A549 (cell line): ENCODE measurements around the gene HS6ST2.

ENCODE experiments used
- POLR2A ChIP-seq: IDR thresholded peaks from 2 replicates; pipeline ENCODE4 v1.6.1; 2012; ENCODE audit warnings: mild to moderate bottlenecking, low read length
- TF ChIP-seq, protein P1 (sequence below): fragments of >200 bp; sonication (Bioruptor Twin); formaldehyde crosslinking; IDR thresholded peaks from 3 replicates; pipeline ENCODE4 v1.5.1; 2016

DNA sequence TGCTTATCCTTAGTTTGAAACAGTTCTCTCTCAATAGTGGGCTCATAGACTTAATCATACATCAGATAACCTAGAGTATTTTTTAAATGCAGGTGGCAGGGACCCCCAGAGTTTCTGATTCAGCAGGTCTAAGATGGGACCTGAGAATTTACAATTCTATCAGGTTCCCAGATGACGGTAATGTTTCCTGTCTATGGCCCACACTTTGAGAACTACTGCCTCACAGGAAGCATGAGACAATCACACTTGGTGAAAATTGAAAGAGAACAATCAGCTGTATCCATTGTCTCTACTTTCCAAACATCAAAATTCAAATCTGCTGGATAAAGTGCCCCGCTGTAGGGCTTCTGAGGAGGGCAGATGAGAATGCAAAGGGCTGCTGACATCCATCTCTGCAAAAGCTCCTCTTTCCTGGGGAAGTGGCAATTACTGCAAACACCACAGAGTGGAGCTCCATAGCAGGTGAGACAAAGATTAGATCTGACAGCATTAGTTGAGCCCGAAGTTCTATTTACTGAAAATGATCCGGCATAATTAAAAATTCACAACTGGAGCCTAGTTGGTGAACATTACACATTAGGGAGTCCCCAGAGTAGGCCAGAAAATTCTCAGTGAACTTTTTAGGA lies 281.8 kb downstream of the HS6ST2 start:
- no peak for TF ChIP-seq POLR2A
- TF ChIP-seq, protein P1, sequence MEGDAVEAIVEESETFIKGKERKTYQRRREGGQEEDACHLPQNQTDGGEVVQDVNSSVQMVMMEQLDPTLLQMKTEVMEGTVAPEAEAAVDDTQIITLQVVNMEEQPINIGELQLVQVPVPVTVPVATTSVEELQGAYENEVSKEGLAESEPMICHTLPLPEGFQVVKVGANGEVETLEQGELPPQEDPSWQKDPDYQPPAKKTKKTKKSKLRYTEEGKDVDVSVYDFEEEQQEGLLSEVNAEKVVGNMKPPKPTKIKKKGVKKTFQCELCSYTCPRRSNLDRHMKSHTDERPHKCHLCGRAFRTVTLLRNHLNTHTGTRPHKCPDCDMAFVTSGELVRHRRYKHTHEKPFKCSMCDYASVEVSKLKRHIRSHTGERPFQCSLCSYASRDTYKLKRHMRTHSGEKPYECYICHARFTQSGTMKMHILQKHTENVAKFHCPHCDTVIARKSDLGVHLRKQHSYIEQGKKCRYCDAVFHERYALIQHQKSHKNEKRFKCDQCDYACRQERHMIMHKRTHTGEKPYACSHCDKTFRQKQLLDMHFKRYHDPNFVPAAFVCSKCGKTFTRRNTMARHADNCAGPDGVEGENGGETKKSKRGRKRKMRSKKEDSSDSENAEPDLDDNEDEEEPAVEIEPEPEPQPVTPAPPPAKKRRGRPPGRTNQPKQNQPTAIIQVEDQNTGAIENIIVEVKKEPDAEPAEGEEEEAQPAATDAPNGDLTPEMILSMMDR = no peak
